Hepatocyte (in vitro differentiated cells): ENCODE data around the gene FAM53C. TPM values are rescaled to one million over a fixed set of nuclear protein-coding genes. Genes with fewer than 3 reads are reported as not detected.
"Not testable (repeated sequence)": the region's sequence is repeated elsewhere in the genome, so short reads cannot be mapped to it uniquely, and the experiment has no call there.

ENCODE experiments used
- DNase-seq: peaks from one replicate; pipeline ENCODE4 v3.0.0-alpha.2; 2016; ENCODE audit warnings: low spot score
- H2AFZ ChIP-seq: fragments of 200-600 bp; sonication (generic); 2 replicates; pipeline ENCODE4 v1.6.0; 2016; ENCODE audit warnings: antibody characterized with exemption, mild to moderate bottlenecking
- H3K27ac ChIP-seq: fragments of 200-600 bp; sonication (generic); 2 replicates; pipeline ENCODE4 v1.5.1; 2016; ENCODE audit warnings: mild to moderate bottlenecking
- H3K27me3 ChIP-seq: fragments of 200-600 bp; sonication (generic); 2 replicates; pipeline ENCODE4 v1.6.1; 2016
- H3K36me3 ChIP-seq: fragments of 200-600 bp; sonication (generic); replicated peaks from 2 replicates; pipeline ENCODE4 v1.5.1; 2016; ENCODE audit warnings: low read depth; ENCODE audit not compliant: insufficient read depth
- H3K4me1 ChIP-seq: fragments of 200-600 bp; sonication (generic); 2 replicates; pipeline ENCODE4 v1.5.1; 2016; ENCODE audit warnings: mild to moderate bottlenecking, moderate library complexity; ENCODE audit not compliant: insufficient read depth
- H3K4me2 ChIP-seq: fragments of 200-600 bp; sonication (generic); 2 replicates; pipeline ENCODE4 v1.6.0; 2016
- H3K4me3 ChIP-seq: fragments of 200-600 bp; sonication (generic); 2 replicates; pipeline ENCODE4 v1.5.1; 2016; ENCODE audit warnings: mild to moderate bottlenecking
- H3K79me2 ChIP-seq: fragments of 200-600 bp; sonication (generic); 2 replicates; pipeline ENCODE4 v1.6.0; 2017; ENCODE audit warnings: mild to moderate bottlenecking
- H3K9me2 ChIP-seq: fragments of 200-600 bp; sonication (generic); replicated peaks from 2 replicates; pipeline ENCODE4 v1.6.0; 2017; ENCODE audit warnings: mild to moderate bottlenecking; ENCODE audit not compliant: insufficient read depth
- H3K9me3 ChIP-seq: fragments of 200-600 bp; sonication (generic); 2 replicates; pipeline ENCODE4 v1.5.1; 2016; ENCODE audit warnings: low read depth, mild to moderate bottlenecking
- H4K20me1 ChIP-seq: fragments of 200-600 bp; sonication (generic); 2 replicates; pipeline ENCODE4 v1.6.0; 2016; ENCODE audit warnings: mild to moderate bottlenecking; ENCODE audit not compliant: insufficient read depth, poor library complexity, severe bottlenecking
- CTCF ChIP-seq: fragments of 200-600 bp; sonication (generic); IDR thresholded peaks from 2 replicates; pipeline ENCODE4 v1.5.1; 2016; ENCODE audit warnings: antibody characterized with exemption, mild to moderate bottlenecking; ENCODE audit not compliant: poor library complexity
- EZH2 ChIP-seq: fragments of 200-600 bp; sonication (generic); IDR thresholded peaks from 2 replicates; pipeline ENCODE4 v1.6.1; 2016; ENCODE audit warnings: antibody characterized with exemption, mild to moderate bottlenecking, borderline replicate concordance
- EZH2phosphoT487 ChIP-seq: fragments of 200-600 bp; sonication (generic); IDR thresholded peaks from one replicate; pipeline ENCODE4 v1.6.1; 2018; ENCODE audit warnings: antibody characterized with exemption, mild to moderate bottlenecking, low read depth, moderate library complexity; ENCODE audit not compliant: unreplicated experiment, severe bottlenecking
- WGBS: methylation state at CpG from one replicate; pipeline ENCODE4 v1.1.6; 2016; ENCODE audit warnings: low lambda C conversion rate; ENCODE audit errors: missing lambda C conversion rate; 5-methylcytosine and 5-hydroxymethylcytosine counted together
- polyA plus RNA-seq: library from polyadenylated mRNA; unstranded; fragments of >200 nt; fragmentation: Nextera tagmentation; extraction: Ambion mirVana; gene quantifications from 2 replicates; pipeline ENCODE4 v1.2.1, GENCODE V29; 2016
- total RNA-seq: library from RNA; depleted of rRNA; stranded (reverse); fragments of >200 nt; gene quantifications from 2 replicates; pipeline ENCODE4 v1.2.3, GENCODE V29; 2014

The FAM53C gene
- total and polyA plus RNA-seq, 2 experiments from 2014 or later, result 27.4 to 33.6 TPM

GRCh38 chr5:138389332-138389731 lies 51.3 kb downstream of the FAM53C start:
- Histone ChIP-seq H3K79me2 (no peaks in the 10 kb centered on the region), H3K9me2 (no peaks in the 10 kb centered on the region), H3K36me3 (peaks cover 4% of the 10 kb centered on the region), H3K4me1 (no peaks in the 10 kb centered on the region), H2AFZ (no peak overlapping the region), H3K27me3 (no peaks in the 10 kb centered on the region), H3K27ac (no peak overlapping the region), H4K20me1 (no peaks in the 10 kb centered on the region), H3K4me3 (no peak overlapping the region), H3K9me3 (no peaks in the 10 kb centered on the region), H3K4me2 (no peak overlapping the region)
- TF ChIP-seq EZH2, result no peak
- no peak for TF ChIP-seq CTCF
- TF ChIP-seq EZH2phosphoT487, result no peak
- DNase-seq, result no peak
- 98% methylated on average over 3 of the region's 3 CpGs for WGBS

GRCh38 chr5:138389911-138390310 lies 51.8 kb downstream of the FAM53C start:
- H3K4me3 ChIP-seq, H3K36me3 ChIP-seq, DNase-seq, H4K20me1 ChIP-seq, H2AFZ ChIP-seq, H3K4me1 ChIP-seq, H3K79me2 ChIP-seq, H3K9me2 ChIP-seq, H3K27ac ChIP-seq, H3K27me3 ChIP-seq, H3K9me3 ChIP-seq, H3K4me2 ChIP-seq: not testable (repeated sequence)
- 94% methylated on average over 10 of the region's 10 CpGs for WGBS

- H3K27ac ChIP-seq, result no peak overlapping the region
- no peak overlapping the region for H3K4me3 ChIP-seq
- no peaks in the 10 kb centered on the region for H3K79me2 ChIP-seq
- H3K4me2 ChIP-seq, result no peak overlapping the region
- H3K9me3 ChIP-seq, result no peaks in the 10 kb centered on the region
- H3K4me1 ChIP-seq, result no peaks in the 10 kb centered on the region
- TF ChIP-seq EZH2 (no peak), CTCF (no peak), EZH2phosphoT487 (no peak)
- peaks cover 4% of the 10 kb centered on the region for H3K36me3 ChIP-seq
- 90% methylated on average over 9 of the region's 9 CpGs for WGBS
- no peak for DNase-seq
- no peaks in the 10 kb centered on the region for H3K9me2 ChIP-seq
- H4K20me1 ChIP-seq, result no peaks in the 10 kb centered on the region
- no peak overlapping the region for H2AFZ ChIP-seq
- H3K27me3 ChIP-seq, result no peaks in the 10 kb centered on the region
Measured at GRCh38 chr5:138391859-138392386, 53.9 kb downstream of the FAM53C start.

Other genes with a start within 250 kb of the FAM53C start
- gene NME5, start 198.8 kb upstream of the FAM53C start, total RNA-seq, result 2.2 and 2.3 TPM in 2 replicates
- gene NME5, start 198.8 kb upstream of the FAM53C start, polyA plus RNA-seq, result 1.8 and 2.6 TPM in 2 replicates
- 39.2 and 50.9 TPM in 2 replicates for gene BRD8, start 159.6 kb upstream of the FAM53C start, total RNA-seq
- gene BRD8, start 159.6 kb upstream of the FAM53C start, polyA plus RNA-seq, result 50.7 and 53.0 TPM in 2 replicates
- gene KIF20A, start 159.2 kb upstream of the FAM53C start, total RNA-seq, result 12.0 and 12.3 TPM in 2 replicates
- 9.0 and 10.5 TPM in 2 replicates for gene KIF20A, start 159.2 kb upstream of the FAM53C start, polyA plus RNA-seq
- 32.3 and 33.2 TPM in 2 replicates for gene CDC23, start 124.9 kb upstream of the FAM53C start, total RNA-seq
- gene CDC23, start 124.9 kb upstream of the FAM53C start, polyA plus RNA-seq, result 31.0 and 35.0 TPM in 2 replicates
- gene GFRA3, start 63.6 kb upstream of the FAM53C start, total RNA-seq, result 1.6 and 2.2 TPM in 2 replicates
- gene GFRA3, start 63.6 kb upstream of the FAM53C start, polyA plus RNA-seq, result 3.2 and 4.2 TPM in 2 replicates
- gene CDC25C, start 6.5 kb upstream of the FAM53C start, total RNA-seq, result 2.3 and 3.7 TPM in 2 replicates
- gene CDC25C, start 6.5 kb upstream of the FAM53C start, polyA plus RNA-seq, result 1.6 and 3.1 TPM in 2 replicates
- gene KDM3B, start 14.4 kb downstream of the FAM53C start, total RNA-seq, result 56.6 and 67.8 TPM in 2 replicates
- gene KDM3B, start 14.4 kb downstream of the FAM53C start, polyA plus RNA-seq, result 19.0 and 22.1 TPM in 2 replicates
- gene REEP2, start 100.8 kb downstream of the FAM53C start, total RNA-seq, result 0.67 and 3.2 TPM in 2 replicates
- gene REEP2, start 100.8 kb downstream of the FAM53C start, polyA plus RNA-seq, result 0.66 and 1.9 TPM in 2 replicates
- gene EGR1, start 127.2 kb downstream of the FAM53C start, total RNA-seq, result 64.2 and 95.4 TPM in 2 replicates
- 336 and 434 TPM in 2 replicates for gene EGR1, start 127.2 kb downstream of the FAM53C start, polyA plus RNA-seq
- 90.5 and 93.3 TPM in 2 replicates for gene ETF1, start 205.0 kb downstream of the FAM53C start, total RNA-seq
- gene ETF1, start 205.0 kb downstream of the FAM53C start, polyA plus RNA-seq, result 35.3 and 42.6 TPM in 2 replicates
- gene HSPA9, start 237.1 kb downstream of the FAM53C start, total RNA-seq, result 383 and 429 TPM in 2 replicates
- 211 and 212 TPM in 2 replicates for gene HSPA9, start 237.1 kb downstream of the FAM53C start, polyA plus RNA-seq